Activated naive CD8-positive, alpha-beta T cell (primary cell): ENCODE data around the gene DPF1.

Source experiments
- H3K27ac Mint-ChIP-seq: one replicate; pipeline ENCODE4 v1.8.0; 2021; ENCODE audit warnings: mixed read lengths
- H3K27me3 Mint-ChIP-seq: one replicate; pipeline ENCODE4 v1.8.0; 2021; ENCODE audit warnings: mixed read lengths
- H3K36me3 Mint-ChIP-seq: one replicate; pipeline ENCODE4 v1.8.0; 2021; ENCODE audit warnings: mixed read lengths
- H3K4me1 Mint-ChIP-seq: one replicate; pipeline ENCODE4 v1.8.0; 2021; ENCODE audit warnings: low read depth, mixed read lengths
- H3K4me3 Mint-ChIP-seq: one replicate; pipeline ENCODE4 v1.8.0; 2021; ENCODE audit warnings: mild to moderate bottlenecking, mixed read lengths
- H3K9me3 Mint-ChIP-seq: one replicate; pipeline ENCODE4 v1.8.0; 2021; ENCODE audit warnings: low read depth, mixed read lengths

DPF1 gene

DNA sequence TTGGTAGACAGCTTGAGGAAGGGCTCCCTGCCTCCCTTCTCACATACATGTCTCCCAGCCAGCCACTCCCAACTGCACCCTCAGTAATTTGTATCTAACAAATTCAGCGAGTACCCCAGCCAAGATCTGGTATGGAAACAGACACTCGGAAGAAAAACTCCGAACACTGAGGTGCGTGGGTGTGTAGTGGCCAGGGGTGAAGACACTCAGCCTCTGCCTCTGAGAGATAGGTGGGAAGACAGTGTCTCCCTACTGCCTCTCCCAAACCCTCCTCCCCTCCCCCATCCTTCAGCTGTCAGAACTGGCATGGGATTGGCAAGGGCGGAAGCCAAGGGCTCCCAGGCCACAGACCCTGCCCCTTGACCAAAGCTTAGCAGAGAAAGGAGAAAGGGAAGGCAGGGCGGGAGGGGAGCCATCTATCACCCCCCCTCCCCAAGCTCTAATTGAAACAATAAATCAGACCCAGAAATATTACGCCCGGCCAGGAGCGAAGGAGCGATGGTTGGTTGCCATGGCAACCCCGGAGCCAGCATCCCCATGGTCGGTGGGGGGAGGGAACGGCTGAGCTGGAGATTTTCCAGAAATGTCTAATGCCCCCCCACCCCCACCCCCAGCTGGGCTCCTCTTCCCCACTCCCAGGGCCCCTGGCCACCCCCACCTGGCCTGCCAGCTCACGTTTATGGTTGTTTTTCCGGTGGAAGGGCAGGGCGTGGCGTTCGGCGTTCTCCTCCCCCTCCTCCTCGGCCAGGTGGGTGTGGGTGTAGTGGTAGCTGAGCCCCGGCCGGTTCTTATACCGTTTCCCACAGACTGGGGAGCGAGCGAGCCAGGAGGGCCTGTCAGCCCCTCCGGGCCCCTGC is 7.0 kb downstream of the DPF1 start:
- Mint-ChIP-seq H3K9me3 (no peaks in the 10 kb centered on the region), H3K27me3 (peaks cover 27% of the 10 kb centered on the region), H3K4me3 (no peak overlapping the region), H3K36me3 (no peaks in the 10 kb centered on the region), H3K27ac (no peak overlapping the region), H3K4me1 (peaks cover 13% of the 10 kb centered on the region)

GRCh38 chr19:38213911-38214625 is 10.0 kb downstream of the DPF1 start:
- Mint-ChIP-seq H3K4me1 (peaks cover 24% of the 10 kb centered on the region), H3K27ac (peak overlapping the region; percentile 87), H3K27me3 (peaks cover 26% of the 10 kb centered on the region), H3K36me3 (no peaks in the 10 kb centered on the region), H3K9me3 (no peaks in the 10 kb centered on the region), H3K4me3 (peak overlapping the region; percentile 56)

- H3K4me3 Mint-ChIP-seq = no peak overlapping the region
- H3K4me1 Mint-ChIP-seq = peaks cover 24% of the 10 kb centered on the region
- H3K36me3 Mint-ChIP-seq = no peaks in the 10 kb centered on the region
- no peaks in the 10 kb centered on the region for H3K9me3 Mint-ChIP-seq
- H3K27me3 Mint-ChIP-seq = peaks cover 25% of the 10 kb centered on the region
- no peak overlapping the region for H3K27ac Mint-ChIP-seq
Observed at GRCh38 chr19:38213469-38213868, 10.6 kb downstream of the DPF1 start.

- H3K27ac Mint-ChIP-seq = no peak overlapping the region
- H3K4me1 Mint-ChIP-seq = peaks cover 24% of the 10 kb centered on the region
- no peak overlapping the region for H3K4me3 Mint-ChIP-seq
- H3K27me3 Mint-ChIP-seq = peaks cover 21% of the 10 kb centered on the region
- no peaks in the 10 kb centered on the region for H3K36me3 Mint-ChIP-seq
- no peaks in the 10 kb centered on the region for H3K9me3 Mint-ChIP-seq
Observed at GRCh38 chr19:38211766-38212165, 12.3 kb downstream of the DPF1 start.

DNA sequence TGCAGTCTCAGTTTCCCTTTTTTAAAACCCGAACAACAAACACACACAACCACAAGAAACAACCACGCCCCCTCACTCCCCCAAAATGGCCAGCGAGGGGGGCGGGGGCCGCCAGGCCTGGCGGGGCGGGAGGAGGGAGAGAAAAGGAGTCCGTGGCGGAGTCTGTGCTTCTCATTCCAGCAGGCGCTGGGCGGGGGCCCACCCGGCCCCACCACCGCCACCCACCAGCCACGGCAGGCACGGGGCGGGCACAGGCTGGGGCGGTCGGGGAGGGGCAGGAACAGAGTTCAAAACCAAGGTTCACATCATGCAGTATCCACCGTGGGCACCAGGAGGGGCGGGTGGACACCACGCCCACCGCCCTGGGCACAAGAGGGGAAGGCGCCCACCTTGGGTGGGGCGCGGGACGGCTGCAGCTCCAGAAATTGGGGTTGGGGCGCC is 12.9 kb downstream of the DPF1 start:
- peaks cover 21% of the 10 kb centered on the region for H3K27me3 Mint-ChIP-seq
- H3K9me3 Mint-ChIP-seq = no peaks in the 10 kb centered on the region
- no peaks in the 10 kb centered on the region for H3K36me3 Mint-ChIP-seq
- H3K4me1 Mint-ChIP-seq = peaks cover 24% of the 10 kb centered on the region
- no peak overlapping the region for H3K27ac Mint-ChIP-seq
- H3K4me3 Mint-ChIP-seq = peak overlapping the region; percentile 13

DNA sequence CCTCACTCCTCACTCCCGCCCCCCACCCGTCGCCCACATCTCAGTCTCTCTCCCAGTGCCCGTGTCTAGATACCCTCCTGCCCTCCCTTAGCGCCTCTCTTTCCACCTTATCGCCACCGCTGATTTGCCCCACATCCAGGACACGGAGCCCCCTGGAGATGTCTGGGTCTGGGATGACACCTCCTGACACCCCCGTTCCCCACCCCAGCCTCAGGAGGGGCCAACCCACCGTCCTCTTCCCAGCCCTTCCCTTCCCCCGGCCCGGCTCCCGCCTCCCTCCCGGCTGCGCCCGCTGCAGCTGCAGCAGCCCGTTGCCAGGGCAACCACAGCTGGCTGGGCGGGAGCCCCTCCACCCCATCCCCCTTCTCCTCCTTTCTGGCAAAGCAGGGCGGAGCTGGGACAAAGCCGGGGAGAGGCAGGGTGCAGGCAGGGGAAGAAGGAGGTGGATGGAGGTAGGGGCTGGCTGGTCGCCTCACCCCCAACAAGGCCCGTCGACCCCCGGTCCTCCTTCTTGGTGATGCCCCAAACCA is 13.5 kb downstream of the DPF1 start:
- peaks cover 24% of the 10 kb centered on the region for H3K4me1 Mint-ChIP-seq
- H3K27me3 Mint-ChIP-seq = peaks cover 18% of the 10 kb centered on the region
- H3K27ac Mint-ChIP-seq = no peak overlapping the region
- no peaks in the 10 kb centered on the region for H3K9me3 Mint-ChIP-seq
- peak overlapping the region; percentile 13 for H3K4me3 Mint-ChIP-seq
- H3K36me3 Mint-ChIP-seq = no peaks in the 10 kb centered on the region

- no peaks in the 10 kb centered on the region for H3K9me3 Mint-ChIP-seq
Observed at GRCh38 chr19:38209671-38210457, 14.2 kb downstream of the DPF1 start.

DNA sequence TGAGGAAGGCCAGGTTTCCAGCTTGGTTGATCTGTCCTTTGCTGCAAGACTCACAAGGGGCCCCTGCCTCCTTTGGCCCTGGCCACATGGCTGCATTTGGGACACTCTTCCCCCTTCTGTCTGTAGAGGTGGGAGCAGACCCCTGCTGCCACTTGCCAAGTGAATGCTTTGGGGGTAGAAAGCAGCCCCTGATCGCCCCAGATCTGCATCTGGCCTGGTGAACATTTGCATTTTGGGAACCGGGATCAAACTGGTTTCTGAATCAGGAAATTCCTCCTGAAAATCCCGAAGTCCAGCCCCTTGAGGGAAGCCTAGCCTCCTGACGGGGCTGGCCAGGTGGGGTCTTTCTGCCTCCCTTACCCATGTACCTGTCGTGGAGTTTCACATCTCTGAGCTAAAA is 14.9 kb downstream of the DPF1 start:
- Mint-ChIP-seq H3K4me1 (peaks cover 20% of the 10 kb centered on the region), H3K27me3 (peaks cover 16% of the 10 kb centered on the region), H3K4me3 (no peak overlapping the region), H3K9me3 (no peaks in the 10 kb centered on the region), H3K27ac (no peak overlapping the region), H3K36me3 (peaks cover 2% of the 10 kb centered on the region)

More at GRCh38 chr19:38209671-38210457, 14.2 kb downstream of the DPF1 start:
- peaks cover 24% of the 10 kb centered on the region for H3K4me1 Mint-ChIP-seq
- no peak overlapping the region for H3K4me3 Mint-ChIP-seq
- peaks cover 18% of the 10 kb centered on the region for H3K27me3 Mint-ChIP-seq
- H3K36me3 Mint-ChIP-seq = peaks cover 1% of the 10 kb centered on the region
- no peak overlapping the region for H3K27ac Mint-ChIP-seq

DNA sequence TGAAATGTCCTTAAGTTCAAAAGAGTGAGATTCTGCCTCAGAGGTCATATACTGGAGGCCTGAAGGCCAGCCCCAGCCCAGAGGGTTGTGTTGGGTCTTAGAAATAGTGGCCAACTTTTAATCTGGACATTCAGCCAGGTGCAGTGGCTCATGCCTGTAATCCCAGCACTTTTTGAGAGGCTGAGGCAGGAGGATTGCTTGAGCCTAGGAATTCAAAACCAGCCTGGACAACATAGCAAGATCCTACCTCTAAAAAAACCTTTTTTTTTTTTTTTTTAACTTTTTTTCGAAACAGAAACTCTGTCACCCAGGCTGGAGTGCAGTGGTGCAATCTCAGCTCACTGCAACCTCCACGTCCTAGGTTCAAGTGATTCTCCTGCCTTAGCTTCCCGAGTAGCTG is 15.5 kb downstream of the DPF1 start:
- Mint-ChIP-seq H3K27me3 (peaks cover 12% of the 10 kb centered on the region), H3K36me3 (peaks cover 2% of the 10 kb centered on the region), H3K27ac (no peak overlapping the region), H3K9me3 (no peaks in the 10 kb centered on the region), H3K4me3 (no peak overlapping the region), H3K4me1 (peaks cover 14% of the 10 kb centered on the region)

- H3K36me3 Mint-ChIP-seq = peaks cover 6% of the 10 kb centered on the region
- peaks cover 9% of the 10 kb centered on the region for H3K27me3 Mint-ChIP-seq
- no peak overlapping the region for H3K4me3 Mint-ChIP-seq
- no peaks in the 10 kb centered on the region for H3K9me3 Mint-ChIP-seq
- peaks cover 11% of the 10 kb centered on the region for H3K4me1 Mint-ChIP-seq
- no peak overlapping the region for H3K27ac Mint-ChIP-seq
Observed at GRCh38 chr19:38207543-38207942, 16.5 kb downstream of the DPF1 start.

DNA sequence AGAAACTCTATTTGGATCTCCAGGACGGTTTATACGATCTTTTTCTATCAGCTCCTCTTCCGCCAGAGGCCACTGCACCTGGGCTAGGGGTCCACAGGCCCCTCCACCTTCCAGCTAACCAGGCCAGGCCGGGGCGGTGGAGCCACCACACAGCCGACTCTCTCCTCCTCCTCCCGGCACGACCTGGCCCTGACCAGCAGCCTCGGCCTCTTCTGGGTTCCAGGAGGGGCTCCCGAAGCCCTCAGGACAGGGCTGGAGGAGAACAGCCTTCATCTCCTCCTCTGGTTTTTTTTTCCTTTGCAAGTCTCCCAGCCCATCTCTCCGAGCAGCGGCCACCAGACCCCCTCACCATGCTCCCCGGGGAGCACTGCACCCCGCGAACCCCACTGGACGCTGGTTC is 17.1 kb downstream of the DPF1 start:
- Mint-ChIP-seq H3K4me1 (peaks cover 11% of the 10 kb centered on the region), H3K27ac (no peak overlapping the region), H3K27me3 (peaks cover 9% of the 10 kb centered on the region), H3K36me3 (peaks cover 7% of the 10 kb centered on the region), H3K9me3 (no peaks in the 10 kb centered on the region), H3K4me3 (no peak overlapping the region)

- Mint-ChIP-seq H3K27me3 (peaks cover 9% of the 10 kb centered on the region), H3K36me3 (peaks cover 9% of the 10 kb centered on the region), H3K9me3 (no peaks in the 10 kb centered on the region), H3K27ac (no peak overlapping the region), H3K4me1 (peaks cover 10% of the 10 kb centered on the region), H3K4me3 (no peak overlapping the region)
Observed at GRCh38 chr19:38206006-38206745, 17.8 kb downstream of the DPF1 start.

DNA sequence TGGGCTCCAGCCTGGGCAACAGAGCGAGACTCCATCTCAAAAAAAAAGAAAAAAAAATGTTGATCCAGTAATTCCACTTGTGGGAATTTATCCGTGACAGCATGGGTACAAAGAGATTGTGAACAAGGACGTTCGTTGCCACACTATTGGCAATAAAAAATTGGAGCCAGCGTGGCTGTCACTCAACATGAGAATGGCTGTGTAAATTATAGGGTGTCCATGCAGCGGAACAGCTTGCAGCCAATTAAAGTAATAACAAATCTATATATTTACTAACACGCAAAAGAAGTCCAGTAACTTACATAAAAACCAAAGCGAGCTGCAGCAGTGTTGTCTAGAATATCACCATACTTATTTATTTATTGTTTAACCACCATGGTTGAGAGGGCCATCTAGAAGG is 19.3 kb downstream of the DPF1 start:
- peaks cover 9% of the 10 kb centered on the region for H3K36me3 Mint-ChIP-seq
- peaks cover under 1% of the 10 kb centered on the region for H3K27me3 Mint-ChIP-seq
- H3K4me3 Mint-ChIP-seq = no peak overlapping the region

GRCh38 chr19:38204096-38204495 is 19.9 kb downstream of the DPF1 start:
- Mint-ChIP-seq H3K27me3 (no peaks in the 10 kb centered on the region), H3K36me3 (peaks cover 9% of the 10 kb centered on the region), H3K4me3 (no peak overlapping the region), H3K27ac (no peak overlapping the region), H3K4me1 (no peaks in the 10 kb centered on the region), H3K9me3 (no peaks in the 10 kb centered on the region)

More for the DNA sequence above, 19.3 kb downstream of the DPF1 start:
- Mint-ChIP-seq H3K27ac (no peak overlapping the region), H3K4me1 (peaks cover under 1% of the 10 kb centered on the region), H3K9me3 (no peaks in the 10 kb centered on the region)
